ENCODE results near the gene DOC2A. TPM values are rescaled to one million over a fixed set of nuclear protein-coding genes. Genes with fewer than 3 reads are reported as not detected.

The DOC2A gene
- total and polyA plus RNA-seq, 2 donors (not counting 1 experiment from before 2014, with no cell fraction given) = not detected

DNA sequence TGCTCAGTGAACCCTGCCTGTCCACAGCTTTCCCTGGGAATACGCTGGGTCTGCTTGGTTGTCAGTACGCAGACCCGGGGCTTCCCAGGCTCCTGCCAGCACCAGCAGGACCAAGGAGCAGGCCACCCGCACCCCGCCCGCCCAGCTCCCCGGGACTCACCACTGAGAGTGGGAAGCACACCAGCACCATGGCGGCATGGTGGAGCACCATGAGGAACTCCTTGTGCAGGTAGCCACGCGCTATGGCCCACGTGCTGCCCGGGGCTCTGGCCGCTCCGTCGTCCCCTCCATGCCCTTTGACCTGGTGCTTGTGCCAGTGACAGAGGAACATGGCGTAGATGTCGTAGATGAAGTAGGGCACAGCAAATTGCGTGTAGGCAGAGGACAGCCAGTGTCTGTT, 15.6 kb upstream of the DOC2A start:
- Histone ChIP-seq H4K20me1 (ENCODE audit: control insufficient read depth, insufficient read depth, low read length, poor library complexity, severe bottlenecking) (no peaks in the 10 kb centered on the region), H3K4me2 (replicated peaks; ENCODE audit: low read depth, low read length, poor library complexity, severe bottlenecking) (no peak overlapping the region), H2AFZ (ENCODE audit: insufficient read depth, low read depth, low read length, poor library complexity, severe bottlenecking) (no peak overlapping the region), H3K27ac (ENCODE audit: low read length in 2 of 2) (no peak overlapping the region), H3K4me3 (ENCODE audit: control extremely low read depth in 1 of 5, extremely low read depth in 1 of 5, insufficient read depth in 1 of 5, low read depth in 2 of 5, low read length in 4 of 5) (no peak overlapping the region), H3K27me3 (replicated peaks in 1 of 4; ENCODE audit: control extremely low read depth in 1 of 4, control insufficient read depth in 3 of 4, insufficient read depth in 4 of 4, low read length in 3 of 4) (peaks cover 0 to 41% (median 20%) of the 10 kb centered on the region in 4 experiments), H3K9ac (ENCODE audit: low read length) (no peak overlapping the region), H3K4me1 (ENCODE audit: control insufficient read depth in 2 of 2, insufficient read depth in 2 of 2, low read length in 2 of 2) (peaks cover 11 to 12% of the 10 kb centered on the region in 2 donors), H3K9me3 (ENCODE audit: control extremely low read depth in 1 of 3, control insufficient read depth in 2 of 3, insufficient read depth in 1 of 3, low read length in 2 of 3) (peaks cover 0 to 9% (median 0%) of the 10 kb centered on the region in 3 donors), H3K79me2 (ENCODE audit: control insufficient read depth, insufficient read depth, low read length) (no peaks in the 10 kb centered on the region), H3K36me3 (replicated peaks in 1 of 2; ENCODE audit: control extremely low read depth in 1 of 2, control insufficient read depth in 1 of 2, extremely low read depth in 1 of 2, insufficient read depth in 2 of 2, low read length in 1 of 2) (no peaks in the 10 kb centered on the region)
- Mint-ChIP-seq H3K9me3 (ENCODE audit: insufficient read depth) (no peaks in the 10 kb centered on the region), H3K27me3 (peaks cover 43% of the 10 kb centered on the region), H3K27ac (no peak overlapping the region), H3K4me1 (peaks cover 7% of the 10 kb centered on the region), H3K4me3 (no peak overlapping the region)
- ATAC-seq (ENCODE audit: low read depth) (no peak), DNase-seq (no peak)
- ChIA-PET CTCF (no interaction called here), POLR2A (interaction anchor here (0.6 kb wide), 1 partner anchor 889 kb away, joined by 3 read pairs; no protein-coding TSS in a partner anchor)
- TF ChIP-seq EZH2 (IDR thresholded peaks at IDR 0.05; ENCODE audit: borderline replicate concordance, insufficient read depth, low read depth, low read length, poor library complexity, severe bottlenecking) = no peak
- TF ChIP-seq, protein P1, sequence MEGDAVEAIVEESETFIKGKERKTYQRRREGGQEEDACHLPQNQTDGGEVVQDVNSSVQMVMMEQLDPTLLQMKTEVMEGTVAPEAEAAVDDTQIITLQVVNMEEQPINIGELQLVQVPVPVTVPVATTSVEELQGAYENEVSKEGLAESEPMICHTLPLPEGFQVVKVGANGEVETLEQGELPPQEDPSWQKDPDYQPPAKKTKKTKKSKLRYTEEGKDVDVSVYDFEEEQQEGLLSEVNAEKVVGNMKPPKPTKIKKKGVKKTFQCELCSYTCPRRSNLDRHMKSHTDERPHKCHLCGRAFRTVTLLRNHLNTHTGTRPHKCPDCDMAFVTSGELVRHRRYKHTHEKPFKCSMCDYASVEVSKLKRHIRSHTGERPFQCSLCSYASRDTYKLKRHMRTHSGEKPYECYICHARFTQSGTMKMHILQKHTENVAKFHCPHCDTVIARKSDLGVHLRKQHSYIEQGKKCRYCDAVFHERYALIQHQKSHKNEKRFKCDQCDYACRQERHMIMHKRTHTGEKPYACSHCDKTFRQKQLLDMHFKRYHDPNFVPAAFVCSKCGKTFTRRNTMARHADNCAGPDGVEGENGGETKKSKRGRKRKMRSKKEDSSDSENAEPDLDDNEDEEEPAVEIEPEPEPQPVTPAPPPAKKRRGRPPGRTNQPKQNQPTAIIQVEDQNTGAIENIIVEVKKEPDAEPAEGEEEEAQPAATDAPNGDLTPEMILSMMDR (IDR thresholded peaks at IDR 0.05) = no peak
- intact Hi-C loops (cut with micrococcal nuclease) = no loop called here
- 93% methylated on average over 18 of the region's 18 CpGs for WGBS (ENCODE audit: insufficient coverage)

DNA sequence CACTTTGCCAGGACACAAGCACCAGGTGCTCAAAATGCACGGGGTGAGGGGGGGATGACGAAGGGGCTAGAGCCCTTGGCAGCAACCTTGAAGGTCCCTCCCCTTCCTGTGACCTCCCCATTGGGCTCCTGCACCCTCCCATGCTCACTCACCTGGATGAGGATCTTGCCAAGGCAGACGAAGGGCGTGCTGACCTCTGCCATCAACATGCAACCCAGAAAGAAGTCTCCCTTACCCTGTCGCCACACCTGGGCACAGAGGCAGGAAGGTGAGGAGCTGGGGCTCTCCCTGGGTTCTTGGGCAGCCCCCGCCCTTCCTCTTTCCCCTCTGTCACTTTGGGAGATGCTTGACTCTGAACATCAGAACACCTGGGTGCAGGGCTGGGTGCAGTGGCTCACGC, 14.7 kb upstream of the DOC2A start:
- ATAC-seq (ENCODE audit: low read depth) = no peak
- ChIA-PET CTCF (no interaction called here), POLR2A (no interaction called here)
- H3K27me3 Mint-ChIP-seq = peaks cover 42% of the 10 kb centered on the region
- H2AFZ ChIP-seq (ENCODE audit: insufficient read depth, low read depth, low read length, poor library complexity, severe bottlenecking) = no peak overlapping the region
- no peaks in the 10 kb centered on the region for H3K9me3 Mint-ChIP-seq (ENCODE audit: insufficient read depth)
- no peak overlapping the region for H3K4me3 Mint-ChIP-seq
- H3K27me3 ChIP-seq (replicated peaks in 1 of 4; ENCODE audit: control extremely low read depth in 1 of 4, control insufficient read depth in 3 of 4, insufficient read depth in 4 of 4, low read length in 3 of 4) = peaks cover 0 to 34% (median 16%) of the 10 kb centered on the region in 4 experiments
- peaks cover 0 to 8% (median 0%) of the 10 kb centered on the region in 3 donors for H3K9me3 ChIP-seq (ENCODE audit: control extremely low read depth in 1 of 3, control insufficient read depth in 2 of 3, insufficient read depth in 1 of 3, low read length in 2 of 3)
- H3K27ac Mint-ChIP-seq = no peak overlapping the region
- DNase-seq = no peak
- H3K9ac ChIP-seq (ENCODE audit: low read length) = no peak overlapping the region
- intact Hi-C loops (cut with micrococcal nuclease) = no loop called here
- H3K27ac ChIP-seq (ENCODE audit: low read length in 2 of 2) = no peak overlapping the region
- H3K79me2 ChIP-seq (ENCODE audit: control insufficient read depth, insufficient read depth, low read length) = no peaks in the 10 kb centered on the region
- no peak overlapping the region for H3K4me3 ChIP-seq (ENCODE audit: control extremely low read depth in 1 of 5, extremely low read depth in 1 of 5, insufficient read depth in 1 of 5, low read depth in 2 of 5, low read length in 4 of 5)
- 49% methylated on average over 6 of the region's 7 CpGs for WGBS (ENCODE audit: insufficient coverage)
- H3K4me1 ChIP-seq (ENCODE audit: control insufficient read depth in 2 of 2, insufficient read depth in 2 of 2, low read length in 2 of 2) = peaks cover 10 to 11% of the 10 kb centered on the region in 2 donors
- TF ChIP-seq EZH2 (IDR thresholded peaks at IDR 0.05; ENCODE audit: borderline replicate concordance, insufficient read depth, low read depth, low read length, poor library complexity, severe bottlenecking) = no peak
- TF ChIP-seq, protein P1 (IDR thresholded peaks at IDR 0.05) = no peak
- no peaks in the 10 kb centered on the region for H4K20me1 ChIP-seq (ENCODE audit: control insufficient read depth, insufficient read depth, low read length, poor library complexity, severe bottlenecking)
- H3K4me1 Mint-ChIP-seq = peaks cover 14% of the 10 kb centered on the region
- H3K4me2 ChIP-seq (replicated peaks; ENCODE audit: low read depth, low read length, poor library complexity, severe bottlenecking) = no peak overlapping the region
- no peaks in the 10 kb centered on the region for H3K36me3 ChIP-seq (replicated peaks in 1 of 2; ENCODE audit: control extremely low read depth in 1 of 2, control insufficient read depth in 1 of 2, extremely low read depth in 1 of 2, insufficient read depth in 2 of 2, low read length in 1 of 2)

Data from B cell (primary cell).